Liver (tissue), 3 donors: ENCODE data around the gene SYT14.

Source experiments
- EGR1 ChIP-seq, 2 donors: IDR thresholded peaks; 2 replicates each; pipeline ENCODE4 v1.6.1; 2016 to 2018; ENCODE audit warnings: antibody characterized with exemption in 2 of 2, low read depth in 2 of 2
- FOXA1 ChIP-seq: IDR thresholded peaks from 2 replicates; pipeline ENCODE4 v1.6.1; 2016; ENCODE audit warnings: antibody characterized with exemption
- GABPA ChIP-seq, 2 donors: IDR thresholded peaks in 1 of 2; conservative IDR thresholded peaks in 1 of 2; 2 replicates each; pipeline ENCODE4 v1.6.1; 2016; ENCODE audit warnings: antibody characterized with exemption in 2 of 2, mild to moderate bottlenecking in 1 of 2, moderate library complexity in 1 of 2
- JUND ChIP-seq, 2 donors: IDR thresholded peaks; 2 replicates each; pipeline ENCODE4 v1.6.1; 2016; ENCODE audit warnings: antibody characterized with exemption in 2 of 2
- RAD21 ChIP-seq, 2 donors: IDR thresholded peaks; 2 replicates each; pipeline ENCODE4 v1.6.1; 2016; ENCODE audit warnings: antibody characterized with exemption in 2 of 2, mild to moderate bottlenecking in 2 of 2
- RXRA ChIP-seq, 2 donors: IDR thresholded peaks; 2 replicates each; pipeline ENCODE4 v1.6.1; 2017 to 2018; ENCODE audit warnings: antibody characterized with exemption in 2 of 2, mild to moderate bottlenecking in 1 of 2
- SP1 ChIP-seq: IDR thresholded peaks from 2 replicates; pipeline ENCODE4 v1.6.1; 2018; ENCODE audit warnings: antibody characterized with exemption, mild to moderate bottlenecking
- TAF1 ChIP-seq: conservative IDR thresholded peaks from 2 replicates; pipeline ENCODE4 v1.6.1; 2016; ENCODE audit warnings: antibody characterized with exemption, mild to moderate bottlenecking
- YY1 ChIP-seq: IDR thresholded peaks from 2 replicates; pipeline ENCODE4 v1.6.1; 2016; ENCODE audit warnings: antibody characterized with exemption, mild to moderate bottlenecking
- TF ChIP-seq, protein P1 (sequence below): fragments of 150-350 bp; IDR thresholded peaks from 2 replicates; pipeline ENCODE4 v1.5.1; 2017; ENCODE audit warnings: improper control_type of control experiment, low read depth, low read length; ENCODE audit not compliant: missing input control
- TF ChIP-seq, protein P2 (sequence below): IDR thresholded peaks from 2 replicates; pipeline ENCODE4 v1.6.1; 2016; ENCODE audit warnings: antibody characterized with exemption
- TF ChIP-seq, protein P3 (sequence below): IDR thresholded peaks from 2 replicates; pipeline ENCODE4 v1.6.1; 2016; ENCODE audit warnings: antibody characterized with exemption, mild to moderate bottlenecking
- TF ChIP-seq, protein P4 (sequence below): IDR thresholded peaks from 2 replicates; pipeline ENCODE4 v1.6.1; 2016; ENCODE audit warnings: antibody characterized with exemption
- TF ChIP-seq, protein P5 (sequence below): IDR thresholded peaks from 2 replicates; pipeline ENCODE4 v1.6.1; 2016; ENCODE audit warnings: antibody characterized with exemption
- donor health status: healthy.
- donor health status: healthy.

DNA sequence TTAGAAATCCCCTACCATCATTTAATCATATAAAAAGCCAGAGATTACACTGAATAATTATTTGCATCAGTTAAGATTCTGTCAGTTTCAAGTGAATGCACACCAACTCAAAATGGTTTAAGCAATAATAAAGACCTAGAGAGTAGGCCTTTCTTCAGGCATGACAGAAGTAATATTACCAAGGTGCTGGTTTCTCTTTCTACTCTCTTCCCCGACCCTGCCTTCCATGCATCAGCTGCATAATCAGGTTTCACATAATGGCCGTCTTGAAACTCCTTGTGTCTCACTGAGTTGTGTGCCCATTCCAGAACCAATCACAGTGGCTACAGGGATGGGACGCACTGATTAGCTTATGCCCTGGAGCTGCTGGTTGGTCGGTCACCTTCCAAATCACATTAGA is 191.1 kb downstream of the SYT14 start:
- TF ChIP-seq FOXA1 (no peak), YY1 (no peak), RAD21 (IDR thresholded peaks at IDR 0.05) (no peak), TAF1 (no peak), GABPA (IDR thresholded peaks at IDR 0.05 in 1 of 2, conservative IDR thresholded peaks at IDR 0.05 in 1 of 2) (no peak), SP1 (no peak), EGR1 (IDR thresholded peaks at IDR 0.05; ENCODE audit: low read depth in 2 of 2) (no peak), RXRA (IDR thresholded peaks at IDR 0.05) (no peak), JUND (IDR thresholded peaks at IDR 0.05) (no peak)
- TF ChIP-seq, protein P1, sequence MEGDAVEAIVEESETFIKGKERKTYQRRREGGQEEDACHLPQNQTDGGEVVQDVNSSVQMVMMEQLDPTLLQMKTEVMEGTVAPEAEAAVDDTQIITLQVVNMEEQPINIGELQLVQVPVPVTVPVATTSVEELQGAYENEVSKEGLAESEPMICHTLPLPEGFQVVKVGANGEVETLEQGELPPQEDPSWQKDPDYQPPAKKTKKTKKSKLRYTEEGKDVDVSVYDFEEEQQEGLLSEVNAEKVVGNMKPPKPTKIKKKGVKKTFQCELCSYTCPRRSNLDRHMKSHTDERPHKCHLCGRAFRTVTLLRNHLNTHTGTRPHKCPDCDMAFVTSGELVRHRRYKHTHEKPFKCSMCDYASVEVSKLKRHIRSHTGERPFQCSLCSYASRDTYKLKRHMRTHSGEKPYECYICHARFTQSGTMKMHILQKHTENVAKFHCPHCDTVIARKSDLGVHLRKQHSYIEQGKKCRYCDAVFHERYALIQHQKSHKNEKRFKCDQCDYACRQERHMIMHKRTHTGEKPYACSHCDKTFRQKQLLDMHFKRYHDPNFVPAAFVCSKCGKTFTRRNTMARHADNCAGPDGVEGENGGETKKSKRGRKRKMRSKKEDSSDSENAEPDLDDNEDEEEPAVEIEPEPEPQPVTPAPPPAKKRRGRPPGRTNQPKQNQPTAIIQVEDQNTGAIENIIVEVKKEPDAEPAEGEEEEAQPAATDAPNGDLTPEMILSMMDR, result no peak
- TF ChIP-seq, protein P2, sequence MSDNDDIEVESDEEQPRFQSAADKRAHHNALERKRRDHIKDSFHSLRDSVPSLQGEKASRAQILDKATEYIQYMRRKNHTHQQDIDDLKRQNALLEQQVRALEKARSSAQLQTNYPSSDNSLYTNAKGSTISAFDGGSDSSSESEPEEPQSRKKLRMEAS, result no peak
- TF ChIP-seq, protein P3, sequence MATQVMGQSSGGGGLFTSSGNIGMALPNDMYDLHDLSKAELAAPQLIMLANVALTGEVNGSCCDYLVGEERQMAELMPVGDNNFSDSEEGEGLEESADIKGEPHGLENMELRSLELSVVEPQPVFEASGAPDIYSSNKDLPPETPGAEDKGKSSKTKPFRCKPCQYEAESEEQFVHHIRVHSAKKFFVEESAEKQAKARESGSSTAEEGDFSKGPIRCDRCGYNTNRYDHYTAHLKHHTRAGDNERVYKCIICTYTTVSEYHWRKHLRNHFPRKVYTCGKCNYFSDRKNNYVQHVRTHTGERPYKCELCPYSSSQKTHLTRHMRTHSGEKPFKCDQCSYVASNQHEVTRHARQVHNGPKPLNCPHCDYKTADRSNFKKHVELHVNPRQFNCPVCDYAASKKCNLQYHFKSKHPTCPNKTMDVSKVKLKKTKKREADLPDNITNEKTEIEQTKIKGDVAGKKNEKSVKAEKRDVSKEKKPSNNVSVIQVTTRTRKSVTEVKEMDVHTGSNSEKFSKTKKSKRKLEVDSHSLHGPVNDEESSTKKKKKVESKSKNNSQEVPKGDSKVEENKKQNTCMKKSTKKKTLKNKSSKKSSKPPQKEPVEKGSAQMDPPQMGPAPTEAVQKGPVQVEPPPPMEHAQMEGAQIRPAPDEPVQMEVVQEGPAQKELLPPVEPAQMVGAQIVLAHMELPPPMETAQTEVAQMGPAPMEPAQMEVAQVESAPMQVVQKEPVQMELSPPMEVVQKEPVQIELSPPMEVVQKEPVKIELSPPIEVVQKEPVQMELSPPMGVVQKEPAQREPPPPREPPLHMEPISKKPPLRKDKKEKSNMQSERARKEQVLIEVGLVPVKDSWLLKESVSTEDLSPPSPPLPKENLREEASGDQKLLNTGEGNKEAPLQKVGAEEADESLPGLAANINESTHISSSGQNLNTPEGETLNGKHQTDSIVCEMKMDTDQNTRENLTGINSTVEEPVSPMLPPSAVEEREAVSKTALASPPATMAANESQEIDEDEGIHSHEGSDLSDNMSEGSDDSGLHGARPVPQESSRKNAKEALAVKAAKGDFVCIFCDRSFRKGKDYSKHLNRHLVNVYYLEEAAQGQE, result no peak
- TF ChIP-seq, protein P4, sequence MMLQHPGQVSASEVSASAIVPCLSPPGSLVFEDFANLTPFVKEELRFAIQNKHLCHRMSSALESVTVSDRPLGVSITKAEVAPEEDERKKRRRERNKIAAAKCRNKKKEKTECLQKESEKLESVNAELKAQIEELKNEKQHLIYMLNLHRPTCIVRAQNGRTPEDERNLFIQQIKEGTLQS, result no peak
- TF ChIP-seq, protein P5, sequence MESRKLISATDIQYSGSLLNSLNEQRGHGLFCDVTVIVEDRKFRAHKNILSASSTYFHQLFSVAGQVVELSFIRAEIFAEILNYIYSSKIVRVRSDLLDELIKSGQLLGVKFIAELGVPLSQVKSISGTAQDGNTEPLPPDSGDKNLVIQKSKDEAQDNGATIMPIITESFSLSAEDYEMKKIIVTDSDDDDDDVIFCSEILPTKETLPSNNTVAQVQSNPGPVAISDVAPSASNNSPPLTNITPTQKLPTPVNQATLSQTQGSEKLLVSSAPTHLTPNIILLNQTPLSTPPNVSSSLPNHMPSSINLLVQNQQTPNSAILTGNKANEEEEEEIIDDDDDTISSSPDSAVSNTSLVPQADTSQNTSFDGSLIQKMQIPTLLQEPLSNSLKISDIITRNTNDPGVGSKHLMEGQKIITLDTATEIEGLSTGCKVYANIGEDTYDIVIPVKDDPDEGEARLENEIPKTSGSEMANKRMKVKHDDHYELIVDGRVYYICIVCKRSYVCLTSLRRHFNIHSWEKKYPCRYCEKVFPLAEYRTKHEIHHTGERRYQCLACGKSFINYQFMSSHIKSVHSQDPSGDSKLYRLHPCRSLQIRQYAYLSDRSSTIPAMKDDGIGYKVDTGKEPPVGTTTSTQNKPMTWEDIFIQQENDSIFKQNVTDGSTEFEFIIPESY, result no peak
